ENCODE measurements around the gene TMOD1. TPM values are rescaled to one million over a fixed set of nuclear protein-coding genes. Genes with fewer than 3 reads are reported as not detected.

The TMOD1 gene
- total and polyA plus RNA-seq, 10 of the 15 experiments (the other 5 are each of a cell fraction or from before 2014, with no cell fraction given) = 4.0 to 44.1 (median 15.4) TPM

GRCh38 chr9:97479496-97480159 lies 21.8 kb upstream of the TMOD1 start:
- H3K9me3 ChIP-seq (replicated peaks; ENCODE audit: control insufficient read depth, insufficient read depth, low read length) = no peaks in the 10 kb centered on the region; the same call in 2 of the 3 replicates
- H3K27ac ChIP-seq (ENCODE audit: control insufficient read depth, insufficient read depth) = no peak overlapping the region
- ChIA-PET SMC1A (ENCODE audit: uncharacterized antibody, unreplicated experiment) (interaction anchor here (1.0 to 5.6 kb wide), 9 partner anchors 8 to 136 kb away, joined by 3 to 24 read pairs (median 7); partner anchors contain the start of gene TMOD1), CTCF (interaction anchor here (0.6 to 5.7 kb wide), 4 partner anchors 11 to 119 kb away, joined by 4 to 70 read pairs (median 10); partner anchors contain the start of gene TMOD1), POLR2A (interaction anchor here (0.6 to 0.9 kb wide), 2 partner anchors 31 to 153 kb away, joined by 3 read pairs; partner anchors contain the start of gene TSTD2), RAD21 (ENCODE audit: unreplicated experiment) (interaction anchor here (1.0 to 1.6 kb wide), 2 partner anchors 22 to 136 kb away, joined by 3 to 4 read pairs; partner anchors contain the start of gene TMOD1)
- intact Hi-C loops (cut with micrococcal nuclease; ENCODE audit: unreplicated experiment) (no loop called here), in situ Hi-C loops (cut with MboI) (no loop called here)
- H3K4me3 ChIP-seq = no peak overlapping the region
- H2AFZ ChIP-seq (ENCODE audit: control insufficient read depth, low read depth, low read length) = no peak overlapping the region
- 89% methylated on average over 5 of the region's 5 CpGs for WGBS (ENCODE audit: insufficient coverage, insufficient replicate concordance, low lambda C conversion rate, missing lambda C conversion rate)
- TF ChIP-seq SPI1 (IDR thresholded peaks at IDR 0.05; ENCODE audit: borderline replicate concordance, insufficient read depth, low read depth, low read length) (no peak), FOXK2 (IDR thresholded peaks at IDR 0.05) (no peak), FOXM1 (IDR thresholded peaks at IDR 0.05; ENCODE audit: low read depth, low read length) (no peak)
- H3K9ac ChIP-seq (ENCODE audit: control insufficient read depth, insufficient read depth, low read length) = no peak overlapping the region
- H3K27me3 ChIP-seq (replicated peaks in 1 of 2; ENCODE audit: control insufficient read depth in 2 of 2, insufficient read depth in 2 of 2, low read length in 1 of 2) = no peaks in the 10 kb centered on the region
- no peak for FAIRE-seq
- H3K36me3 ChIP-seq (ENCODE audit: control insufficient read depth in 2 of 2, insufficient read depth in 2 of 2, low read length in 1 of 2) = peaks cover 1 to 6% of the 10 kb centered on the region in 2 experiments; a peak in 3 of 4 replicates
- no peak for ATAC-seq
- no peak overlapping the region for H3K4me2 ChIP-seq (ENCODE audit: control insufficient read depth, insufficient read depth)
- no peaks in the 10 kb centered on the region for H3K79me2 ChIP-seq (ENCODE audit: control insufficient read depth, insufficient read depth, low read length)
- H4K20me1 ChIP-seq (ENCODE audit: control insufficient read depth, insufficient read depth) = no peaks in the 10 kb centered on the region
- no TSS peak for BruUV-seq (replicated peaks)
- no peaks in the 10 kb centered on the region for H3K4me1 ChIP-seq (ENCODE audit: control insufficient read depth, insufficient read depth, low read length)
- DNase-seq (ENCODE audit: low read depth, low spot score) = no peak

DNA sequence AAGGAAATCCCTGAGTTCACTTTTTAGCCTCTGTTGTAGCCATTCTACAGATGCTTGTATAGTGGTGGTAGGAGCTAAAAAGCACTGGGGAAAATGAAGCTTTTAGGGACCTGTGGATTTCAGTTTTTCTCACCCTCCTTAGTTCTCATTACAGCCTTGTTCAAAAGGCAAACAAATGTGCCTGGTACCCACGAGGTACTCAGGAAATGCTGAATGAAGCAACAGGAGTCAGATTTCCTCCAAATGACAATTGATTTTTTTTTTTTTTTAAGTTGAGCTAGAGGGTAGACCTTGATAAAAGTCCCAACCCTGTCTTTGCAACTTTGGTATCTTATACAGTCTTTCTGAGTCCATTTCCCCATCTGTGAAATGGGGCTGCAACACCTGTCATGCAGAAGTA lies 21.3 kb upstream of the TMOD1 start:
- Histone ChIP-seq H3K4me2 (ENCODE audit: control insufficient read depth, insufficient read depth) (no peak overlapping the region), H3K9ac (ENCODE audit: control insufficient read depth, insufficient read depth, low read length) (no peak overlapping the region), H3K36me3 (ENCODE audit: control insufficient read depth in 2 of 2, insufficient read depth in 2 of 2, low read length in 1 of 2) (peaks cover 1 to 6% of the 10 kb centered on the region in 2 experiments; a peak in 3 of 4 replicates), H3K27ac (ENCODE audit: control insufficient read depth, insufficient read depth) (no peak overlapping the region), H3K27me3 (replicated peaks in 1 of 2; ENCODE audit: control insufficient read depth in 2 of 2, insufficient read depth in 2 of 2, low read length in 1 of 2) (no peaks in the 10 kb centered on the region), H3K79me2 (ENCODE audit: control insufficient read depth, insufficient read depth, low read length) (no peaks in the 10 kb centered on the region), H3K9me3 (replicated peaks; ENCODE audit: control insufficient read depth, insufficient read depth, low read length) (no peaks in the 10 kb centered on the region; the same call in 2 of the 3 replicates), H2AFZ (ENCODE audit: control insufficient read depth, low read depth, low read length) (no peak overlapping the region), H3K4me1 (ENCODE audit: control insufficient read depth, insufficient read depth, low read length) (no peaks in the 10 kb centered on the region), H3K4me3 (no peak overlapping the region), H4K20me1 (ENCODE audit: control insufficient read depth, insufficient read depth) (no peaks in the 10 kb centered on the region)
- 5% methylated on average over 1 of the region's 1 CpG for WGBS (ENCODE audit: insufficient coverage, insufficient replicate concordance, low lambda C conversion rate, missing lambda C conversion rate)
- in situ Hi-C loops (cut with MboI) (no loop called here), intact Hi-C loops (cut with micrococcal nuclease; ENCODE audit: unreplicated experiment) (no loop called here)
- CTCF ChIA-PET = interaction anchor here (0.6 to 5.7 kb wide), 5 partner anchors 12 to 136 kb away, joined by 4 to 70 read pairs (median 7); partner anchors contain the start of gene TMOD1
- SMC1A ChIA-PET (ENCODE audit: uncharacterized antibody, unreplicated experiment) = interaction anchor here (0.6 to 5.6 kb wide), 11 partner anchors 8 to 135 kb away, joined by 3 to 24 read pairs (median 7); partner anchors contain the start of gene TMOD1
- no peak for ATAC-seq
- POLR2A ChIA-PET = interaction anchor here (0.6 to 0.9 kb wide), 2 partner anchors 30 to 153 kb away, joined by 3 read pairs; partner anchors contain the start of gene TSTD2
- RAD21 ChIA-PET (ENCODE audit: unreplicated experiment) = interaction anchor here (0.7 to 1.6 kb wide), 3 partner anchors 11 to 136 kb away, joined by 3 to 4 read pairs (median 3); partner anchors contain the start of gene TMOD1
- no TSS peak for BruUV-seq (replicated peaks)
- no peak for DNase-seq (ENCODE audit: low read depth, low spot score)
- no peak for FAIRE-seq
- no peak for TF ChIP-seq NFYB (IDR thresholded peaks at IDR 0.05; ENCODE audit: insufficient read depth, low read depth, low read length)
- no peak for TF ChIP-seq NR2F1 (conservative IDR thresholded peaks at IDR 0.05)
- no peak for TF ChIP-seq JUND (IDR thresholded peaks at IDR 0.05; ENCODE audit: low read depth, low read length)
- TF ChIP-seq, protein P1, sequence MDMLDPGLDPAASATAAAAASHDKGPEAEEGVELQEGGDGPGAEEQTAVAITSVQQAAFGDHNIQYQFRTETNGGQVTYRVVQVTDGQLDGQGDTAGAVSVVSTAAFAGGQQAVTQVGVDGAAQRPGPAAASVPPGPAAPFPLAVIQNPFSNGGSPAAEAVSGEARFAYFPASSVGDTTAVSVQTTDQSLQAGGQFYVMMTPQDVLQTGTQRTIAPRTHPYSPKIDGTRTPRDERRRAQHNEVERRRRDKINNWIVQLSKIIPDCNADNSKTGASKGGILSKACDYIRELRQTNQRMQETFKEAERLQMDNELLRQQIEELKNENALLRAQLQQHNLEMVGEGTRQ (IDR thresholded peaks at IDR 0.05; ENCODE audit: borderline replicate concordance, low read depth, low read length) = no peak
- TF ChIP-seq TCF12 (IDR thresholded peaks at IDR 0.05; ENCODE audit: low read depth, low read length) = no peak
- TF ChIP-seq RCOR1 (conservative IDR thresholded peaks at IDR 0.05; ENCODE audit: low read depth, low read length) = no peak
